ENCODE data around the gene EPM2A. TPM values are rescaled to one million over a fixed set of nuclear protein-coding genes. Genes with fewer than 3 reads are reported as not detected.

Gene EPM2A
- polyA plus RNA-seq, 1 donor from 2014 or later = 15.4 TPM

- Histone ChIP-seq H3K79me2 (replicated peaks; ENCODE audit: insufficient read depth, low read length) (no peaks in the 10 kb centered on the region), H3K9me3 (ENCODE audit: low read length) (no peaks in the 10 kb centered on the region), H3K9me2 (ENCODE audit: insufficient read depth, low read length) (no peaks in the 10 kb centered on the region), H3K4me3 (ENCODE audit: low read length) (no peak overlapping the region), H3K36me3 (ENCODE audit: insufficient read depth, low read length) (no peaks in the 10 kb centered on the region), H3K27me3 (ENCODE audit: insufficient read depth, low read depth, low read length) (no peaks in the 10 kb centered on the region), H3F3A (ENCODE audit: insufficient read depth, low read length, poor library complexity, severe bottlenecking) (no peaks in the 10 kb centered on the region), H4K20me1 (ENCODE audit: insufficient read depth) (no peaks in the 10 kb centered on the region), H3K27ac (ENCODE audit: low read length) (no peak overlapping the region), H3K9ac (ENCODE audit: low read length) (no peak overlapping the region), H3K4me2 (ENCODE audit: low read length) (no peak overlapping the region), H2AFZ (ENCODE audit: low read depth, low read length) (no peak overlapping the region)
- TF ChIP-seq MXI1 (conservative IDR thresholded peaks at IDR 0.05; ENCODE audit: poor library complexity, severe bottlenecking) (no peak), POLR2AphosphoS5 (IDR thresholded peaks at IDR 0.05) (no peak), CTCF (IDR thresholded peaks at IDR 0.05; ENCODE audit: poor library complexity, severe bottlenecking) (no peak), REST (IDR thresholded peaks at IDR 0.05; ENCODE audit: borderline replicate concordance) (no peak), SMC3 (conservative IDR thresholded peaks at IDR 0.05; ENCODE audit: poor library complexity) (no peak), RAD21 (conservative IDR thresholded peaks at IDR 0.05) (no peak)
Observed at GRCh38 chr6:145588981-145589380, 146.3 kb downstream of the EPM2A start.

- no peak for TF ChIP-seq RAD21 (conservative IDR thresholded peaks at IDR 0.05)
- TF ChIP-seq MXI1 (conservative IDR thresholded peaks at IDR 0.05; ENCODE audit: poor library complexity, severe bottlenecking) = no peak
- no peak for TF ChIP-seq SMC3 (conservative IDR thresholded peaks at IDR 0.05; ENCODE audit: poor library complexity)
- no peak for TF ChIP-seq POLR2AphosphoS5 (IDR thresholded peaks at IDR 0.05)
- TF ChIP-seq REST (IDR thresholded peaks at IDR 0.05; ENCODE audit: borderline replicate concordance) = no peak
- TF ChIP-seq EZH2 (IDR thresholded peaks at IDR 0.05; ENCODE audit: borderline replicate concordance, insufficient read depth, low read length, poor library complexity, severe bottlenecking) = no peak
- no peak for TF ChIP-seq CTCF (IDR thresholded peaks at IDR 0.05; ENCODE audit: poor library complexity, severe bottlenecking)
- TF ChIP-seq TAF1 (IDR thresholded peaks at IDR 0.05; ENCODE audit: low read depth) = no peak
- TF ChIP-seq EP300 (conservative IDR thresholded peaks at IDR 0.05; ENCODE audit: poor library complexity, severe bottlenecking) = no peak
- Histone ChIP-seq H4K20me1 (ENCODE audit: insufficient read depth) (no peaks in the 10 kb centered on the region), H3K79me2 (replicated peaks; ENCODE audit: insufficient read depth, low read length) (no peaks in the 10 kb centered on the region), H2AFZ (ENCODE audit: low read depth, low read length) (no peak overlapping the region), H3K9me2 (ENCODE audit: insufficient read depth, low read length) (no peaks in the 10 kb centered on the region), H3K4me2 (ENCODE audit: low read length) (no peak overlapping the region), H3K9ac (ENCODE audit: low read length) (no peak overlapping the region), H3K4me3 (ENCODE audit: low read length) (no peak overlapping the region), H3F3A (ENCODE audit: insufficient read depth, low read length, poor library complexity, severe bottlenecking) (no peaks in the 10 kb centered on the region), H3K27me3 (ENCODE audit: insufficient read depth, low read depth, low read length) (no peaks in the 10 kb centered on the region), H3K36me3 (ENCODE audit: insufficient read depth, low read length) (no peaks in the 10 kb centered on the region), H3K27ac (ENCODE audit: low read length) (no peak overlapping the region), H3K9me3 (ENCODE audit: low read length) (no peaks in the 10 kb centered on the region)
Observed at GRCh38 chr6:145587334-145587733, 148.0 kb downstream of the EPM2A start.
